Endodermal cell (in vitro differentiated cells): Measurements from ENCODE around the gene MPP3. TPM values are rescaled to one million over a fixed set of nuclear protein-coding genes. Genes with fewer than 3 reads are reported as not detected.

Experiments
- DNase-seq: peaks from one replicate; pipeline ENCODE4 v3.0.0-alpha.2; 2017
- H3K27ac ChIP-seq: 2 replicates; pipeline ENCODE4 v1.5.1; 2013; ENCODE audit warnings: mild to moderate bottlenecking, low read depth, low read length, moderate library complexity
- H3K27me3 ChIP-seq: 2 replicates; pipeline ENCODE4 v1.6.1; 2013; ENCODE audit warnings: mild to moderate bottlenecking, low read length, moderate library complexity; ENCODE audit not compliant: insufficient read depth, control insufficient read depth, poor library complexity, severe bottlenecking
- H3K36me3 ChIP-seq: 2 replicates; pipeline ENCODE4 v1.7.0; 2013; ENCODE audit warnings: mild to moderate bottlenecking, low read length, moderate library complexity; ENCODE audit not compliant: control insufficient read depth, insufficient read depth
- H3K4me1 ChIP-seq: one replicate; pipeline ENCODE4 v1.7.0; 2013; ENCODE audit warnings: low read length; ENCODE audit not compliant: control insufficient read depth, insufficient read depth
- H3K4me3 ChIP-seq: 2 replicates; pipeline ENCODE4 v1.5.1; 2013; ENCODE audit warnings: mild to moderate bottlenecking, low read length, moderate library complexity
- H3K9ac ChIP-seq: 2 replicates; pipeline ENCODE4 v1.6.1; 2013; ENCODE audit warnings: mild to moderate bottlenecking, low read length, moderate library complexity; ENCODE audit not compliant: poor library complexity, severe bottlenecking; ENCODE audit errors: extremely low read depth
- H3K9me3 ChIP-seq: 2 replicates; pipeline ENCODE4 v1.6.1; 2013; ENCODE audit warnings: mild to moderate bottlenecking, low read length, moderate library complexity; ENCODE audit not compliant: control insufficient read depth
- H3K27ac Mint-ChIP-seq: 2 replicates; pipeline ENCODE4 v1.8.0; 2020; ENCODE audit warnings: mixed read lengths
- H3K27me3 Mint-ChIP-seq: 2 replicates; pipeline ENCODE4 v1.8.0; 2021; ENCODE audit warnings: mild to moderate bottlenecking, mixed read lengths; ENCODE audit not compliant: insufficient read depth
- H3K36me3 Mint-ChIP-seq: 2 replicates; pipeline ENCODE4 v1.8.0; 2020; ENCODE audit warnings: low read depth, mixed read lengths
- H3K4me1 Mint-ChIP-seq: 2 replicates; pipeline ENCODE4 v1.8.0; 2020; ENCODE audit warnings: mixed read lengths
- H3K4me3 Mint-ChIP-seq: 2 replicates; pipeline ENCODE4 v1.8.0; 2020; ENCODE audit warnings: mild to moderate bottlenecking, moderate library complexity, mixed read lengths
- H3K9me3 Mint-ChIP-seq: 2 replicates; pipeline ENCODE4 v1.8.0; 2020; ENCODE audit warnings: mild to moderate bottlenecking, mixed read lengths
- CTCF ChIP-seq: fragments of 200-600 bp; sonication (generic); conservative IDR thresholded peaks from 2 replicates; pipeline ENCODE4 v1.5.0; 2021; ENCODE audit warnings: antibody characterized with exemption, mild to moderate bottlenecking
- WGBS, 2 experiments: methylation state at CpG; one replicate each; pipeline versions ENCODE4 v1.1.5 to v1.1.7; 2013; ENCODE audit warnings: missing lambda C conversion rate in 2 of 2, mixed read lengths in 1 of 2; ENCODE audit not compliant: insufficient coverage in 1 of 2, insufficient read length in 1 of 2; 5-methylcytosine and 5-hydroxymethylcytosine counted together
- total RNA-seq, 2 donors: library from RNA; stranded (reverse); fragmentation: NEBNext Ultra II Directional in 1 of 2; extraction: Animal tissue kit (Norgen Biotek cat#: 25700) in 1 of 2; gene quantifications; 2 replicates in 1 of 2; 3 replicates in 1 of 2; pipeline ENCODE4 v1.2.1, GENCODE V29; 2021

Gene MPP3
- total RNA-seq, 2 donors from 2014 or later: 5.8 to 6.8 TPM

DNA sequence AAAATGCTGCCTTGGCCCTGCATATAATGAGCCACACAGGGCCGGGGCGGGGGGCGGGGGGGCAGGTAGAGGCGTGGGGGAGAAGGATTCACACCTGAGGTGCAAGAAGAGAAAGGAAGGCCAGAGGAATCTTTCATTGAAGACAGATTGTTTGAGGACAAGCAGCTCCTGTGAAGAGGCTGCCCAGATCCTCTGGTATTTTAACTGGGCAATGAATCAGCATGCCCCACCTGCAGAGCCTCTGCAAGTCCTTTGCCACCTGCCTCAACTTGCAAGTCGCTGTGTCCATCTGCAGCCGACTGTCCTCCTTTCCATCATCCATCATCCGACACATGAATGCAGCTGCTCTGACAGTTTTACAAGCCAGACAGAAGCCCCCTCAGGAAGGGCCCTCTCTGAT is 73.1 kb downstream of the MPP3 start:
- no peaks in the 10 kb centered on the region for H3K36me3 ChIP-seq
- no peaks in the 10 kb centered on the region for H3K36me3 Mint-ChIP-seq
- TF ChIP-seq CTCF: no peak
- no peaks in the 10 kb centered on the region for H3K4me1 ChIP-seq
- H3K27me3 Mint-ChIP-seq: peaks cover 29% of the 10 kb centered on the region
- peak overlapping the region; percentile 10 for H3K4me3 Mint-ChIP-seq
- no peak overlapping the region for H3K27ac ChIP-seq
- no peak for DNase-seq
- no peak overlapping the region for H3K9ac ChIP-seq
- H3K27ac Mint-ChIP-seq: peak overlapping the region; percentile 80
- no peaks in the 10 kb centered on the region for H3K9me3 Mint-ChIP-seq
- H3K9me3 ChIP-seq: no peaks in the 10 kb centered on the region
- no peak overlapping the region for H3K4me3 ChIP-seq
- peaks cover 7% of the 10 kb centered on the region for H3K27me3 ChIP-seq
- 33 to 66% methylated on average over 3 to 7 of the region's 7 CpGs for WGBS, 2 experiments
- H3K4me1 Mint-ChIP-seq: peaks cover 10% of the 10 kb centered on the region

DNA sequence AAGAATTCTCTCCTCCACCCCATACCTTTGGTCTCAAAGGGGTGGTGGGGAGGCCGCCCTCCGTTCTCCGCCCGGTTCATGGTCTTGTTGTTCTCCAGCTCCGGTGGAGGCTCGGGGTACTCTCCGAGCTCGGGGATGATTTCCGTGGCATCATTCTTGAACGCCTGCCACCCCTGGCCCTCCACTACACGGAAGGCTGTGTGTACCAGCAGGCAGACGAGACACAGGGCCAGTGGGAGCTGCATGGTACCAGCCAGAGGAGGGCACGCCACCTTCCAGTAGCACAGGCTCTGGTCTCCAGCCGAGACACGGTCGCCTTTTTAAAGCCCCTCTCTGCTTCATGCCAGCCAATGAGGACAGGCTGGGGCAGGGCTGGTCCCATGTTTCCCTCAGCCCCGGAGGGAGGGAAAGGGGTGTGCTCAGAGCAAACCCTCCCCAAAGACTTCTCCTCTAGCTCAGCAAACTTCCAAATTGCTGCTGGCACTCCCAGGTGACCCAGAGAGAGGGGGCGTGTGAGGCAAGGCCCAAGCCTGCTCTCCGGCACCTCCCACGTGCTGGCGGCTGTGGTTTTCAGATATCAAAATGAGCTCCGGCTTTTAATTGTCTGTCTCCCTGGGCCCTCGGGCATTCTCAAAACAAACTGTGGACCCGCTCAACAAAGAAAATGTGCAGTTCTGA is 74.3 kb downstream of the MPP3 start, which contains the start of gene SOST:
Gene SOST, minus strand, starts transcription at position 295 of the 678 bp plus-strand sequence. Its CDS starts 50 bp downstream, at position 245.
- H3K9ac ChIP-seq: no peak within 1 kb of the TSS
- Mint-ChIP-seq H3K27me3 (peaks cover 40% of the 10 kb centered on the region), H3K27ac (no peak within 1 kb of the TSS), H3K36me3 (no peaks in the 10 kb centered on the region), H3K4me3 (no peak within 1 kb of the TSS), H3K9me3 (no peaks in the 10 kb centered on the region), H3K4me1 (peaks cover 10% of the 10 kb centered on the region)
- TF ChIP-seq CTCF: no peak
- H3K9me3 ChIP-seq: no peaks in the 10 kb centered on the region
- 92 to 96% methylated on average over 23 to 24 of the region's 24 CpGs for WGBS, 2 experiments
- no peaks in the 10 kb centered on the region for H3K36me3 ChIP-seq
- H3K27ac ChIP-seq: no peak within 1 kb of the TSS
- H3K27me3 ChIP-seq: peaks cover 12% of the 10 kb centered on the region
- no peak within 1 kb of the TSS for H3K4me3 ChIP-seq
- DNase-seq: no peak
- no peaks in the 10 kb centered on the region for H3K4me1 ChIP-seq

DNA sequence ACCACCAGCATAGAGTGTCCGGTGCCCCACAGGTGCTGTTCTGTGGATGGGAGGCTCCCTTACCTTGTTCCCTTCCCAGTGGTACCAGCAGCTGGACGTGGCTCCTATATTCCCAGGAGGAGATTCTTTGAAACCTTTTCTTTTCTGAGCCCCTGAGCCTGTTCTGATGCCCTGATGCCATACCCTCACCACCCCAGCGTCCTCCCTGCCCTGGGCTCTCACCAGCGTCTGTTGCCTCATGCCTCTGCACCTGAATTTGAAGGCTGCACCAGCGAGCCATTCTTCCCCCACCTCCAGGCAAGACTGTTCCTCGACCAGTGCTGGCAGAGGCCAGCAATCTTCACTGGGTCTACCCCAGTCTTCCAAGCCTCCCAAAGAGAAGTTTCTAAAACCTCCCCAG is 74.9 kb downstream of the MPP3 start:
- H3K4me3 ChIP-seq: no peak overlapping the region
- peaks cover 10% of the 10 kb centered on the region for H3K4me1 Mint-ChIP-seq
- DNase-seq: no peak
- no peak overlapping the region for H3K27ac Mint-ChIP-seq
- peaks cover 12% of the 10 kb centered on the region for H3K27me3 ChIP-seq
- no peak overlapping the region for H3K4me3 Mint-ChIP-seq
- no peaks in the 10 kb centered on the region for H3K4me1 ChIP-seq
- H3K9me3 ChIP-seq: no peaks in the 10 kb centered on the region
- no peak for TF ChIP-seq CTCF
- H3K9ac ChIP-seq: no peak overlapping the region
- H3K9me3 Mint-ChIP-seq: no peaks in the 10 kb centered on the region
- peaks cover 45% of the 10 kb centered on the region for H3K27me3 Mint-ChIP-seq
- WGBS, 2 experiments: 89 to 100% methylated on average over 1 to 6 of the region's 6 CpGs
- H3K36me3 ChIP-seq: no peaks in the 10 kb centered on the region
- H3K27ac ChIP-seq: no peak overlapping the region
- no peaks in the 10 kb centered on the region for H3K36me3 Mint-ChIP-seq
